Measurements from ENCODE around the gene SORCS2. TPM values are rescaled to one million over a fixed set of nuclear protein-coding genes. Genes with fewer than 3 reads are reported as not detected.

The SORCS2 gene
- polyA plus RNA-seq, 4 donors: 6.7 to 9.8 (median 8.7) TPM

DNA sequence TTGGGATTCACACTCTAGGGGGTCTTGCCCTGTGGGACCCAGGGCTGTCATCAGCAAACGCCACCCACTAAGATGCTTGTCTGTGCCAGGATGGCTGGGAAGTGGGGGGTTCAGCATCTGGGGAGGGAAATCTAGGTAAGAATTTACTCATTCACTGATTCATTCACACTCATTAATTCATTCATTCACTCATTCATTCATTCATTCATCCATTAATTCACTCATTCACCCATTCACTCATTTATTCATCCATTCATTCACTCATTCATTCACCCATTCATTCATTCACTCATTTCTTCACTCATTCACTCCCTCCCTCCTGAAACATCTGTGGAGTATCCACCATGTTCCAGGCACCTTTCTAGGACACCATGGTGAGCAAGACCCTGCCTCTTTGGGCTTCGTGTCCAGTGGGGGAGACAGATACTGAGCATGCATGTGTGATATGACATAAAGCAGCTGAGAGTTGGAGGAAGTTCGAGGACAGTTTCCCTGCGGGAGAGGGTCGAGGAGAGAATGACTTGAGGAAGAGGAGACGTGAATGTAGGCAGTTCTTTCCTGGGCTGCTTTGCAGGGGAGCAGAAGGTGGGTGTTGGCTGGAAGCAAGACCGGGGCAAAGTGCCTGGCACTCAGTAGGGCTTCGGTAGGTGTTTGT is 90.6 kb downstream of the SORCS2 start:
- DNase-seq (ENCODE audit: low read depth in 4 of 4, low spot score in 3 of 4): no peak

DNA sequence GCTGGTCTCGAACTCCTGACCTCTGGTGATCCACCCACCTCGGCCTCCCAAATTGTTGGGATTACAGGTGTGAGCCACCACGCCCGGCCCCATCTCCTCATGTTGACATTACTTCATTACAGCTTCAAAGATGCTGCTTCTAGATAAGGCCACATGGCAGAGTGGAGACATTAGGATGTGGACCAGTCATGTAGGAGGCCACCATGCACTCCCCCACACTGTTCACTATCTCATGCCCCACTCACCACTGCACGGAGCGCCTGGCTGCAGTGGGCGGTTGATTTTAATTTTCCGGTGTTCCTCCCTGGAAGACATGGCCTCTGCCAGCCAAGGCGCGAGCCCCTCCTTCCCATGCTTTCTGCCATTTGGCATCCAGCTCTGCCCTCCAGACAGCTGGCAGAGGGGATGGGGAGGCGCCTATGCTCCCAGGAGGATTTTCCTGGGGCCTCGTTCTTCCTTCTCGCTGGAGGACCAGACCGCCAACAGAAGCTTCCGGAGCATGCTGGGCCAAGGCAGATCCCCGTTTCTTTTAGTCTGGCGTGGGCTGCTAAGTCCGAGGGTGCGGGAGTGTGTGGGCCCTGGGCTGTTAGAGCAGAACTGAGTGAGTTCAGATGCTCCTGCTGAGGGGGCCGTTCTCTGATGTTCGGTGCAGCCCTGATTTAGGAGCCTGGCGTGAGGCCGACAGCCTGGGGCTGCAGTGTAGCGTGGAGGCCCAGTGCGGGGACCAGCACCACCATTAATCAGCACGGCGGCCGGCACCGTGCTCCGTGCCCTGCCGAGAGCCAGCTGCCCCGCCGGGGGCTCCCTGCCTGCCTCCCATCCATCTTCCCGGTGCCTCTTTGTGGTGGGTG is 93.1 kb downstream of the SORCS2 start:
- DNase-seq (ENCODE audit: low read depth in 4 of 4, low spot score in 3 of 4): no peak

DNA sequence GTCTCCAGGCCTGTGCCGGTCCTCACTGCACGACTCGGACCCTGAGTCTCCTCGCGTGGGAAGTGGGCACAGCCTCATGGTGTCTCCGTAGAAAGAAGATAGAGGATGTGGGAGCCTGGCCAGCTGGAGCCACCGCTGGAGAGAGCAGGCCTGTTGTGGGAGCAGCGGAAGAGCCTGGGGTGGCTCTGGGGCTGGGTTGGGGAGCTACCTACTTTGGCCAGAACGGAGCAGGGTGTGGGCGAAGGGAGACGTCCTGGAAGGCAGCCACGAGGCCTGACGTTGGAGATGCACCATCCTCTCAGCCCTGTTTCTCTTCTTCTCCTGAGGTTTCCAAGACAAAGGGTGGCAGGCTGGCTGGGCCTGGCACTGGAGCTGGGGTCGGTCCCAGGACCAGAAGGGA is 93.8 kb downstream of the SORCS2 start:
- no peak for DNase-seq (ENCODE audit: low read depth in 4 of 4, low spot score in 3 of 4)

DNA sequence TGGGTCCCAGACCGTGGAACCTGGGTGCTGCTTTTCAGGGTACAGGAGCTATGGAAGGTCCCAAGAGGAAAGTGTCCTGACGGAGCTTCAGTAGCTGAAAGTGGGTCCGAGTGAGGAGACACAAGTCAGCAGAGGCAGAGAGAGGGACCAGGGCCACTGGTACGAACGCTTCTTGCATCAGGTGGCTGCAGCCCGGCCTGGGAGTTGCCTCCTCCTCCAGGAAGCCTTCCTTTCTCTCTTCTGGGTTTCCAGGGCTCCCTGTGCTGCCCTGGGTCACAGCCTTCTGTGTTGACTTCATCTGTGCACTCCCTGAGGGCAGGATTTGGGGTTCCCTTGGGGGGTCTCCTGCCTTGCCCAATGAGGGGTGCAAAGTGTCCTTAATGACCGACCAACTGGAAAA is 94.5 kb downstream of the SORCS2 start:
- no peak for DNase-seq (ENCODE audit: low read depth in 4 of 4, low spot score in 3 of 4)

DNA sequence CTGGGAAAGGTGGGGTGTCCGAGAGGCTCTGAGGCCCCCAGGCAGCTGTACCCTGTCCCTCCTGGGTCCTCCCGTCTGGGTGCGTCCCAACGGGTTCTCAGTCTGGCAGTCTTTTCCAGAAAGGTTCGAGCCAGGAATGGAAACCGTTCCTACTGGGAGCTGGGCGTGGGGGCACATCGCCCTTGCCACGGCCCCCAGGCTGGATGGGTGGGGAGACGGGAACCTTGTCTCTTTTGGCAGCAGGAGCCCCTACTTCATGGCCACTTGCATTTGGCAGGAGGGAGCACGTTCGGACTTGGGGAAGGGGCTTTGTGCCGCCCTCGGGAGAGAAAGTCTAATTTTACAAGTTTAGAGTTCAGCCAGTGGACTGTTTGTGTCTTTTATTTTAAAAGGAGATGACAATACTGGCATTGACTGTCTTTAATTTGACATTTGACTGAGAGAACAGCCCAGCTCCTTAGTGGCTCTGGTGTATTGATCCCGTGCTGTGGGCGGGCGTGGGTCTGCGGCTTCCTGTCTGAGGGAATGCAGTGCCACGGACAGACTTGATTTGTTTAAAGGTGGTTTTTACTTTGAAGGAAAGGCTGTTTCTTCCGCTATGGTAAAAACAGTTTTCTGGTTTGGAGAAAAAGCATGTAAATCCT is 95.1 kb downstream of the SORCS2 start:
- DNase-seq (ENCODE audit: low read depth in 4 of 4, low spot score in 3 of 4): no peak

DNA sequence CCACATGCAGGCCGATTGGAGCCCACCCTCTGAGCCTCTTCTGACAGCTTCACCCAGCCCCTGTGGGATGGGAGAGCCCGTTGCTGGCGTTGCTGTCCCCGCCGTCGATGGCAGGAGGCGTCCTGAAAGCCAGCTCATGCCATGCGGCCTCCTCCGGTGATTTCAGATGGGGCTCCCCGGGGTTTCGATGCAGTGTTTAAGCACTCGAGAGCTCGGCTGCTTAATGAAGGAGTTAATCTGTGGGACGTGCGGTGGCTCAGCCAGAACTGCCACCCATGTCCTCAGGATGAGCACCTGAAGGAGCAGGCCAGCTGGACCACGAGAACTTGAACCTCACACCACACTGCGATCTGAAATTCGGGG is 95.6 kb downstream of the SORCS2 start:
- no peak for DNase-seq (ENCODE audit: low read depth in 4 of 4, low spot score in 3 of 4)

DNA sequence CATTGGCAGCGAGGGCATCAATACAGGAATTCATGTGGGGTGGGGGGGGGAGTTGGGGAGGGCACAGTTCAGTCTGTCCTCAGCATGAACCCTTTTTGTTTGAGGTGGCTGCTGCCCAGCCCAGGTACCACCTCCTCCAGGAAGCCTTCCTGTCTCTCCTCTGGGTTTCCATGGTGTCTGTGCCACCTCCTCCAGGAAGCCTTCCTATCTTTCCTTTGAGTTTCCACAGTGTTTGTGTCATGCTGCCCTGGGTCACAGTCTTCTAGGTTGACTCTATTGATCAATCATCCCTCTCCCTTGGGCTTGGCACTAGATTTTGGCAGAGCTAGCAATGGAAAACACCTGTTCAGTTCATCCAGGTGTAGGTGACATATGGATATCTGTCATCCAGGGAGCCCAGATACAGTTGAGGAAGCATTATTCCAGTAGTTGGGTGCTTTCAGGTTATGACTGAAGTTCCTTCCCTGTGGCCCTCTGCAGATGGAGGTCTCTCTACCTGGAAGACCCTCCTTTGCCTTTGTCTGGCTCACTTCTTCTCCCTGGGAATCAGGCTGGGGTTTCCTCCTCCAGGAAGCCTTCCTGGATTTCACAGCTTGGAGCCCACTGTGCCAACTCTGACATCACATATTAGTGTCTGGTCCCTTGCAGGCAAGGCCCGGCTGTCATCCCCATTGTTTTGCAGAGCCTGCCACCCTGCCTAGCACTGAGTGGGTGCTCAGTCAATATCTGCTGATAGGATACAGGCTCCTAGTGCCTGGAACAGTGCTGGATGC is 96.6 kb downstream of the SORCS2 start:
- no peak for DNase-seq (ENCODE audit: low read depth in 4 of 4, low spot score in 3 of 4)

DNA sequence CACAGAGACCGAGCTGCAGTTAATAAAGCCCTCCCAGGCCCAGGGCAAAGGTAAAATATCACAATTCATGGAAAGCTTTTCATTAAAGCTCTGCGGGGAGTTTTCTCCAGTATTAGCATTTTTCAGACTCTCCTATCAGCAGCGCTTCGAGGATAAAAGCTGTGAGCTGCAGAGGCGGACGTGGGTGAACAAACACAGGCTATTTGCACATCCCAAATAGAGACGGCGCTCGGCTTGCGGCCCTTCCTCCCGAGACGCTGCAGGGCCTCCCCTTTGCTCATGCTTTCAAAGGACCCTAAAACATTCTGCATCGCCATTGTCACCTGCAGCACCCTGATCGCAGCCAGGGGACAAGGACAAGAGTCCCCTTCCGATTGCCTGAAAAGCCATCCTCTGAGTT is 97.3 kb downstream of the SORCS2 start:
- DNase-seq (ENCODE audit: low read depth in 4 of 4, low spot score in 3 of 4): no peak

DNA sequence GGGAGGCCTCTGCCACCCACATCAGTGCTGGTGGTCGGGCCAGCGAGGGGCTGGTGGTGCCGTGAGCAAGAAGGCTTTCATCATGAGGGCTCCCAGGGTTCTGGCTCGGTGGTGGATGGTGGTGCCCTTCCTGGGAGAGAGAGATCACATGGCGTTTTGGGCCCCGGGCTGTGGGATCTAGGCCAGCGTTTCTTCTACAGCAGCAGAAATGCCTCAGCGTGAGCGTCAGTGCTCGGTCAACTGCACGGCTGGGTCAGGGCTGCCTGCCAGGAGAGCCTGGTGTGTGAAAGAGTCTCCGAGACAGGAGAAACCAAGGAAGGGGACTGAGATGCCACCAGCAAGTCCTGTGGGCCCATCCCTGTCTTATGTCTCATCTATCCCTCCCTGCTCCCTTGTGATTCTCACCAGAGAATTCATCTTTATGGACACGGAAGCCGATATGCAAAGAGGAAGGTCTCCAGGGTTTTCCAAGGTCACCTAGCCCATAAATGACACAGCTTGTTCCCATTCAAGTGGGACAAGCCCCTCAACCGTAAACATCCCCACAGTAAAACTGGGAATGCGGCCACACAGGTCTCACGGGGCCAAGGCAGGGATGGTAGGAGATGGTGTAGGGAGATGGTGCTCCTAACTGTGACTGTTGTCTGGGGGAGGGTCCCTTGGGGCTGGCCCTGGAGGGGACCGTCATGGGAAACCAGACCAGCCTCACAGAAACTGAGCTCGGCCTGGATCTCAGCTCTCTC is 99.2 kb downstream of the SORCS2 start:
- no peak for DNase-seq (ENCODE audit: low read depth in 4 of 4, low spot score in 3 of 4)

DNA sequence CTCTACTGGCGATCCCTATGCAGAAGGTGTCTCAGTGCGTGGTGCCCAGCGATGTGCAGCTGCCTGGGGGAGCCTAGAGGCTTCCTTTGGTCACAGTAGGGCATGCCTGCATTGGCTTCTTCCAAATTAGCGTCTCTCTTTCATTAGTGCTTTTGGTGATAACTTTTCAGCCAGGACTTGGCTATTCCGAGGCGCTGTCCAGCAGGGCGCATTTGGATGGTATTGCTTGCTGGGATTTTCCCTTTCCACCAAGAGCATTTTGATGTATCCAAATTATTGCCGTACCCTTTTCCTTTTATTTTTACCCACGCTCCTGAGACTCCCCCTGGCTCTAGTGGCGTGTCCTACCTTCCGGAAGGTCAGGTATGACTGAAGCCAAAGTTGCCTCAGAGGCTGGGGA is 101.4 kb downstream of the SORCS2 start:
- DNase-seq (ENCODE audit: low read depth in 4 of 4, low spot score in 3 of 4): no peak

DNA sequence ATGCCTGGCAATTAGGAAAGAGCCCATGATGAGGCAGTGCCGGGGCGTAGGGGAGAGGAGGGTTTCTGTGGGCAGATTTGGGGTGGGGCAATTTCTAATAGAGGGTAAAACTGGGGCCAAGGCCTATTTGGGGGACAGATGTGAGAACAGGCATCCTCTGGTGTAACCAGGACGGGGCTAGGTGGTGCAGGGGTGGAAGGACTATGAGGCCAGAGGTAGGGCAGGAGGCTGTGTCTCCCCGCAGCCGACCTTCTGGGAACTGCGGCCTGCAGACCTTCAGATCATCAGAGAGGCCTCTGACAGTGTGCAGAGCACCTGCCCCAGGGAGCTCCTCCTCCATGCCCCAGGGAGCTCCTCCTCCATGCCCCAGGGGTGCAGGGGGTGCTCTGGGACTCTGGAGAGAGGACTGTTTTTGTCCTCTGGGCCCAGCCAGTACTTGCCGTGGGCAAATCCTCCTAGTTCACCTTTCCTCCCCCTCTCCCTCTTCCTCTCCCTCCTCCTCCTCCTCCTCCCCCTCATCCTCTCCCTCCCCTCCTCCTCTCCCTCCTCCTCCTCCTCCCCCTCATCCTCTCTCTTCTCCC is 101.9 kb downstream of the SORCS2 start:
- DNase-seq (ENCODE audit: low read depth in 4 of 4, low spot score in 3 of 4): no peak

DNA sequence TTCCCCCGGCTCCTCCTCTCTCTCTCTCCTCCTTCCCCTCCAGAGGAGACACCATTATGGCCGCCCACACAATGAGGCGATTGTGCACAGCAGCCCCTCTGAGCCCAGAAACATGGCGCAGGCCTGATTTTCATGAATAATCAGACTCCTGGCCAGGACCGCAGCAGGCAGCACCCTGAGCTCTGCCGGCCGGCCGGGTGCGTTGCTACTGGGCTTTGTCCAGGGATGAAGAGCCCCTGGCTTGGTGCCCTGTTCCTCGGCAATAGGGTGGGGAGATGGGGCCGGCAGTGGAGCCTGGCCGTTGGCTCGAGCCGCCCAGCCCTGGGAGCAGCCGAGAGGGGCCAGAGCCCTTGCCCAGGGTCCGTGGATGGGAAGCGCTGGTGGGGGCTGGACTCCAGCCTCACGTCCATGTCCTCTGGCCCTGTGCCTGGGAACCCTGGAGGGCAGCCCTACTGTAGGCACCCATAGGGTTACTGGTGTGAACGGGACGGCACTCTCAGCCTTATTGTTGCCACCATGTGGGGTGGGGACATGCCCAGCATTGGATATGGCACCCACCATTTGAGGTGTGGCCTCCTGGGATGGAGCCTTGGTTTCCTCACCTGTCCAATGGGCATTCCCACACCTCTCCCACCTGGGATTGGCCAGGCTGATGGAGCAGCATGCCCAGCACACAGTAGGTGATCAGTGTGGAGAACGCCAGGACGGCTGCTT is 103.0 kb downstream of the SORCS2 start:
- no peak for DNase-seq (ENCODE audit: low read depth in 4 of 4, low spot score in 3 of 4)

DNA sequence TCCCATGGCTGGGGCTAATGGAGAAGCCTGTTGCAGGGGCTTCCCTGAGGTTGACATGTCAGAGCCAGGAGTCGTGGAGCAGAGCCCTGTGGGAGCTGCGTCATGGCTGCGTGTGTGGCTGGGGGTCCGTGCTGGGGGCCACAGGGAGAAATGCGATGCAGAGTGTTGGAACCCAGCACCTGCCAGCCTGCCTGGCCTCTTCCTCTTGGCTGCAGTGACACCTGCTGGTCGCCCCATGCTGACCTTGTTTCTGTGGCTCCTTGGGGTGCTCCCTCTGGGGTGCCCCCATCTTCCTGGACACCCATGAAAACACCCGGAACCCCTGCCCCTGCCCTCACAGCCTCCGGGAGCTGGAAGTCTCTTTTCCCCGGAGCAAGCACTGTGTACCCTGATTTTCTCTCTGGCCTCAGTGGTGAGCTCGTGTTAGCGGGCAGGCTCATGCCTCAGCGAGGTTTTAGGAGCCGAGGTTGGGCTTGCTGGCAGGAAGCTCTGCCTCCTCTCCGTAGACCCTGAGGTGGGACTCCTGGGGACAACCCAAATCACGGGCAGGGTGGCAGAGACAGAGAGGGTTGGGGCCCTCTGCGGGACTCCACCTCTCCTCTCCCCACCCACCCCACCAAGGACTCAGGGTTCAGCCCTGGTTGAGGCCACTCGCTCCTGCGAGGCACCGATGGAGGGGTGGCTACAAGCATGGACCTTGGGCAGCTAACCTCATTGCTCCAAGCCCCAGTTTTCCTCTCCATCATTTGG is 103.7 kb downstream of the SORCS2 start:
- no peak for DNase-seq (ENCODE audit: low read depth in 4 of 4, low spot score in 3 of 4)

DNA sequence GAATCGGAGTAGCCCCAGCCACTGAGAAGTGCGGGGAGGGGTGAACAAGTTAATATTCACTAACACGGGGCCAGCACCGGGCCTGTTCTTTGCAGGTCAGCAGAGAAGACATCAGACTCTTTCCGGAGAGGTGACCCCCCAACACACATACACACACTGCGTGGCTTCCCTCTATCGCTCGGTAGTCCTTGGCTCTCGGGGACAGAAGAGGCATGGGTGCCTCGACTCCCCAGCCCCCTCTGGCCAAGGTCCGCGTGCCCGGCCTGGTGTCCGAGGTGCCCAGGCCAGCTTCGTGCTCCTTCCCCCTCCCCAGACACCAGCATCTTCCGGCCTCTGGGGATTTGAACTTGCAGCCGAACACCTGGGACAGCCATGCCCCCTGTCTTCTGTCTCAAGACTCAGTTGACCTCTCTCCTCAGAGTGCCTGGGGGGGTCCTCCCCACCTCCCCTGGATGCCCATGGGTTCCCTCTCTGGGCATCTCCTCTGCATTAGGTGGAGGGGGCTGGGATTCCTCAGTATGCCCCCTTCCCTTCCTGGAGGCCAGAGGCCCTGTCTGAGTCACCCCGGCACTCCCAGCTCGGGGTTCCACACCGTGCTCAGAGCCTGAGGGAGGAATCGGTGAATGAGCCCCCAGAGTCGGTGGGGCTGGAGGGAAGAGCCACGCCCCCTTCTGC is 104.5 kb downstream of the SORCS2 start:
- no peak for DNase-seq (ENCODE audit: low read depth in 4 of 4, low spot score in 3 of 4)

DNA sequence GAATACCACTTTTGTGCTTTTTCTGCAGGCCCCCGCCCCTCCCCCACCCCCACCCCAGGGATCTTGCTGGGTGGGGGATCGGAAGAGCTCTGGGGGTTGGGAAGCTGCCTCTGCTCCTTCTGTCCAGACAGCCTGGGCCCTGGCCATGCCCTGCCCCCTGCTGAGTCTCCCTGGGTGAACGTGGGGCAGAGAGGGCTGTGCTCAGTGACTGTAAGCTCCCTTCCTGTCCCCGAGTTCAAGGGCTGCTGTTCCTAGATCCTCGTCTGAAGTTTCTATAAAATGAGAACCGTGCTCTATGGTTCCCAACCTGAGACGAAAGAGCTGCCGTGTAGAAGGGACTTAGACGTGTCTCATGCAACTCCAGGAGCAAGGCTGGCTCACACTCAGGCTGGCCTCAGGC is 105.0 kb downstream of the SORCS2 start:
- DNase-seq (ENCODE audit: low read depth in 4 of 4, low spot score in 3 of 4): no peak

DNA sequence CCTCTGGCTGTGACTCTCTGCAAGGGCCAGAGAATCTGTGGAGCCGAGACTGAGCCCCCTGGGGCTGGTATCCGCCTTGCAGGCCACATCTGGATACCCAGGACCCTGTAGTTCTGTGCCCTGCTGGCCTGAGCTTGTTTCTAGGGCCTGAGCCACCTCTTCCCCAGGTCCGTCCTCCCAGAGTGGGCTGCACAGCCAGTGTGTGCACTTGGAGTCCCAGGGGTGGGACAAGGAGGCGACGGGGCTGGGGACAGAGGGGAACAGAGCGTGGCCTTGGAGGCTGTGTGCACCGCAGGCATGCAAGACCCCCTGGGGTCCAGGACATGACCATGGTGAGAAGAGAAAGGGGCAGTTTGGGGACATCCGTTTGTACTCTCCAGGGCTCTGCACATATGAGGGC is 105.5 kb downstream of the SORCS2 start:
- DNase-seq (ENCODE audit: low read depth in 4 of 4, low spot score in 3 of 4): no peak

DNA sequence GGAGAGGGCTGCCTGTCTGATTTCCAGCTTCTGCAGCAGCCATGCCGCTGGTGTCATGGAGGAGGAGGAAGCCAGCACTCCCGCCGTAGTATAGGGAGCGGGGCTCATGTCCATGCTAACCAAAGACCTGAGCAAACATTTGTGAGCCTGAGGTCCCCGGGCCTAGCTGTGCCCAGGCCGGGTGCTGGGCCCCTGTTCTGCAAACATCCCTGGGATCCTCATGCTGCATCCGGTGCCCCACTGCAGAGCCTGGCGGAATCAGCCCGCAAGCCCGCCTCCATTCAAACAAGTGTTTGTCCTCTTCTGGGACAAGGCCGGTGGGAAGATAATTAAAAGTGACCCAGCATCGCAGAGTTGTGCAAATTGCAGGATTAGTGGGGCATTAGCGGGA is 106.3 kb downstream of the SORCS2 start:
- no peak for DNase-seq (ENCODE audit: low read depth in 4 of 4, low spot score in 3 of 4)
